ENCODE measurements around the gene HOXC12. TPM values are rescaled to one million over a fixed set of nuclear protein-coding genes. Genes with fewer than 3 reads are reported as not detected.
A peak's percentile ranks its signal among the peaks of the same experiment; 100 is the strongest.

Gene HOXC12
- total RNA-seq, 1 donor = not detected

DNA sequence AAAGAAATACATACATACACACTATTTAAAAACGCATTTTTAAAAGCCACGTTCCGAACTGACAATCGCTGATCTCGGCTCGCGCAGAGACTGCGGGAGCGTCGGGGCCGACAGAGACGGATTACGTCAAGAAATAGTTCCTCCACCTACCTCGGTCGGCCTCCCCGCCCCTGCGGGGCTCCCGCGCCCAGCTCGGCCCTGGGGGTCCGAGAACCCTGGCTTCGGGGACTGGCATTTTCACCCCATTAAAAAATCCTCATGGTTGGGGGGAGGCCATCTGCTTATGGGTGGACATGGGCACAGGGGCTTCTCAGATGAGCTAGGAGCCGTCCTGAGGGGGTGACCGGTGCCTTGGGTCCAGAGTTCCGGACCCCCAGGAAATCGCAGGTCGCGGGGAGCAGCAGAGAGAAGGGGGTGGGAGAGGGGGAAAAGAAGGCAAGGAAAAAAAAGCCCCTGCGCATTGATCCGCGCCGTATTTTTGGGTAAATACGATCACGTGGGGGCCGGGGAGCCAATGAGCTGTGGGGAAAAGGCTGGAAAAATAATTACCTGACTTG is 44.9 kb downstream of the HOXC12 start:
- no peak for TF ChIP-seq CTCF (IDR thresholded peaks at IDR 0.05; ENCODE audit: insufficient read depth, low read length)
- peak overlapping the region; percentile 62 for H3K4me3 ChIP-seq (ENCODE audit: low read depth, low read length)
- DNase-seq (ENCODE audit: low read depth) = peak; percentile 77

GRCh38 chr12:54000116-54001114 is 45.7 kb downstream of the HOXC12 start, which contains the start of gene HOXC9:
TSS of gene HOXC9 (plus strand) at chr12:54000161. CDS start at chr12:54000189, 28 bp downstream.
- peak within 1 kb of the TSS; percentile 62 for H3K4me3 ChIP-seq (ENCODE audit: low read depth, low read length)
- DNase-seq (ENCODE audit: low read depth) = no peak
- no peak for TF ChIP-seq CTCF (IDR thresholded peaks at IDR 0.05; ENCODE audit: insufficient read depth, low read length)

GRCh38 chr12:54001283-54002187 is 46.8 kb downstream of the HOXC12 start:
- no peak for TF ChIP-seq CTCF (IDR thresholded peaks at IDR 0.05; ENCODE audit: insufficient read depth, low read length)
- peak overlapping the region; percentile 62 for H3K4me3 ChIP-seq (ENCODE audit: low read depth, low read length)
- DNase-seq (ENCODE audit: low read depth) = no peak

DNA sequence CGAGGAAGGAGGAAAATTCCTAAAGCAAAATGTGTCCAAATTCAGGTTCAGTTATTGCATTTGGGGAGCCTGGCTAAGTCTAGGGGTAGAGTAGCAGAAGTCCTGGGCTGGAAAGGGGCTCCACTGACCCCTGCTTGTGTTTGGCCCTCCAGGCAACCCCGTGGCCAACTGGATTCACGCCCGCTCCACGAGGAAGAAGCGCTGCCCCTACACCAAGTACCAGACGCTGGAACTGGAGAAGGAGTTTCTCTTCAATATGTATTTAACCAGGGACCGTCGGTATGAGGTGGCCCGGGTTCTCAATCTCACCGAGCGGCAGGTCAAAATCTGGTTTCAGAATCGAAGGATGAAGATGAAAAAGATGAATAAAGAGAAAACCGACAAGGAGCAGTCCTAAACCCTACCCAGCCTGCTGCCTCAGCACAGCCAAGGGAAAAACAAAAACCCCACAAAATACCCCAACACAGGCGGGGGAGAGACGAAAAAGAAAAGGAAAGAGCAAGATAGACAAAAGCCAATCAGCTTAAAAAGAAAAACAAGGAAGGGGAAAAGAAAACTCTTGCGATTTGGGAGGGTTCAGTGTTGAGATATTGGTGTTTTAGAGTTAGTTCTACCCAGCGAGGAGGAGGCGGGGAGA is 47.7 kb downstream of the HOXC12 start:
- no peak for TF ChIP-seq CTCF (IDR thresholded peaks at IDR 0.05; ENCODE audit: insufficient read depth, low read length)
- no peak for DNase-seq (ENCODE audit: low read depth)
- H3K4me3 ChIP-seq (ENCODE audit: low read depth, low read length) = no peak overlapping the region

GRCh38 chr12:54002915-54003389 is 48.2 kb downstream of the HOXC12 start:
- no peak for DNase-seq (ENCODE audit: low read depth)
- no peak overlapping the region for H3K4me3 ChIP-seq (ENCODE audit: low read depth, low read length)
- TF ChIP-seq CTCF (IDR thresholded peaks at IDR 0.05; ENCODE audit: insufficient read depth, low read length) = no peak

- no peak overlapping the region for H3K4me3 ChIP-seq (ENCODE audit: low read depth, low read length)
- DNase-seq (ENCODE audit: low read depth) = no peak
- TF ChIP-seq CTCF (IDR thresholded peaks at IDR 0.05; ENCODE audit: insufficient read depth, low read length) = no peak
Observed at GRCh38 chr12:54003625-54004024, 48.9 kb downstream of the HOXC12 start.
